Stomach (tissue), 4 donors: ENCODE data around the gene SIN3B.
"Not testable (repeated sequence)": the region's sequence is repeated elsewhere in the genome, so short reads cannot be mapped to it uniquely, and the experiment has no call there.

Experiments
- CTCF ChIP-seq, 7 experiments: fragments of 450-650 bp in 4 of 7; fragments of 200-600 bp in 3 of 7; sonication (generic) in 3 of 7; IDR thresholded peaks; one replicate each; pipeline ENCODE4 v1.5.1; 2016 to 2019; ENCODE audit warnings: antibody characterized with exemption in 7 of 7, control low read depth in 2 of 7, mild to moderate bottlenecking in 1 of 7
- POLR2A ChIP-seq, 4 donors: fragments of 450-650 bp; IDR thresholded peaks; one replicate each; pipeline ENCODE4 v1.6.1; 2016; ENCODE audit warnings: antibody characterized with exemption in 4 of 4, control low read depth in 2 of 4, mild to moderate bottlenecking in 1 of 4, moderate library complexity in 1 of 4

- not testable (repeated sequence) for TF ChIP-seq CTCF, POLR2A (IDR thresholded peaks at IDR 0.05)
Observed at GRCh38 chr19:16874978-16875299, 45.7 kb downstream of the SIN3B start.
